Subcutaneous abdominal adipose tissue (tissue), 5 donors: Measurements from ENCODE around the gene FIGNL2.
A peak's percentile ranks its signal among the peaks of the same experiment; 100 is the strongest.

Experiments
- H3K27ac ChIP-seq: one replicate; pipeline ENCODE4 v1.7.0; 2013; ENCODE audit warnings: low read depth, mild to moderate bottlenecking, inconsistent platforms, low read length, moderate library complexity
- H3K27me3 ChIP-seq, 5 donors: one replicate each; pipeline ENCODE4 v1.7.0; 2013; ENCODE audit warnings: low read length in 5 of 5, inconsistent platforms in 1 of 5; ENCODE audit not compliant: control insufficient read depth in 5 of 5, insufficient read depth in 4 of 5
- H3K36me3 ChIP-seq, 5 donors: one replicate each; pipeline ENCODE4 v1.7.0; 2013; ENCODE audit warnings: low read length in 5 of 5; ENCODE audit not compliant: control insufficient read depth in 5 of 5, insufficient read depth in 5 of 5
- H3K4me1 ChIP-seq, 5 donors: one replicate each; pipeline ENCODE4 v1.7.0; 2013; ENCODE audit warnings: low read length in 5 of 5, mild to moderate bottlenecking in 3 of 5, moderate library complexity in 1 of 5; ENCODE audit not compliant: control insufficient read depth in 5 of 5, insufficient read depth in 5 of 5
- H3K4me3 ChIP-seq, 5 donors: one replicate each; pipeline ENCODE4 v1.7.0; 2013; ENCODE audit warnings: low read length in 5 of 5, low read depth in 1 of 5
- H3K9ac ChIP-seq, 5 donors: one replicate each; pipeline ENCODE4 v1.7.0; 2013; ENCODE audit warnings: low read length in 5 of 5, mild to moderate bottlenecking in 4 of 5, moderate library complexity in 3 of 5
- H3K9me3 ChIP-seq, 5 donors: one replicate each; pipeline ENCODE4 v1.7.0; 2013; ENCODE audit warnings: low read length in 5 of 5; ENCODE audit not compliant: control insufficient read depth in 5 of 5
- donor health status: healthy.
- donor health status: healthy.
- donor health status: healthy.
- donor health status: healthy.
- donor health status: healthy.

The FIGNL2 gene

GRCh38 chr12:51829011-51829481, 19.5 kb downstream of the FIGNL2 start:
- H3K4me3 ChIP-seq, result no peak overlapping the region
- H3K9ac ChIP-seq, result no peak overlapping the region
- no peak overlapping the region for H3K27ac ChIP-seq

GRCh38 chr12:51827925-51828818, 20.3 kb downstream of the FIGNL2 start:
- peaks cover 0 to under 1% (median 0%) of the 10 kb centered on the region in 5 donors for H3K27me3 ChIP-seq
- no peak overlapping the region for H3K9ac ChIP-seq
- H3K27ac ChIP-seq, result no peak overlapping the region
- peaks cover 0 to 39% (median 25%) of the 10 kb centered on the region in 5 donors for H3K4me1 ChIP-seq
- no peaks in the 10 kb centered on the region for H3K9me3 ChIP-seq
- no peaks in the 10 kb centered on the region for H3K36me3 ChIP-seq
- no peak overlapping the region for H3K4me3 ChIP-seq

More at GRCh38 chr12:51829011-51829481, 19.5 kb downstream of the FIGNL2 start:
- Histone ChIP-seq H3K27me3 (peaks cover 0 to 6% (median 0%) of the 10 kb centered on the region in 5 donors), H3K9me3 (no peaks in the 10 kb centered on the region), H3K4me1 (peaks cover 0 to 47% (median 28%) of the 10 kb centered on the region in 5 donors), H3K36me3 (no peaks in the 10 kb centered on the region)

GRCh38 chr12:51826881-51827280, 21.6 kb downstream of the FIGNL2 start:
- Histone ChIP-seq H3K4me3 (no peak overlapping the region), H3K9me3 (no peaks in the 10 kb centered on the region), H3K27me3 (peaks cover 0 to 3% (median 0%) of the 10 kb centered on the region in 5 donors), H3K27ac (no peak overlapping the region), H3K4me1 (peaks cover 0 to 27% (median 14%) of the 10 kb centered on the region in 5 donors), H3K9ac (no peak overlapping the region), H3K36me3 (peaks cover 0 to 3% (median 0%) of the 10 kb centered on the region in 5 donors)

GRCh38 chr12:51825216-51825615, 23.3 kb downstream of the FIGNL2 start:
- H3K4me3 ChIP-seq, result no peak overlapping the region
- H3K4me1 ChIP-seq, result peaks cover 0 to 23% (median 14%) of the 10 kb centered on the region in 5 donors
- H3K9ac ChIP-seq, result no peak overlapping the region
- H3K27me3 ChIP-seq, result peaks cover 0 to 5% (median 0%) of the 10 kb centered on the region in 5 donors
- H3K27ac ChIP-seq, result no peak overlapping the region
- H3K9me3 ChIP-seq, result no peaks in the 10 kb centered on the region
- H3K36me3 ChIP-seq, result peaks cover 0 to 3% (median 0%) of the 10 kb centered on the region in 5 donors

- Histone ChIP-seq H3K4me3 (no peak overlapping the region), H3K9ac (no peak overlapping the region), H3K27me3 (peaks cover 0 to 5% (median 0%) of the 10 kb centered on the region in 5 donors), H3K9me3 (no peaks in the 10 kb centered on the region), H3K36me3 (peaks cover 0 to 3% (median 0%) of the 10 kb centered on the region in 5 donors), H3K4me1 (peaks cover 0 to 30% (median 14%) of the 10 kb centered on the region in 5 donors), H3K27ac (no peak overlapping the region)
These were observed 24.5 kb downstream of the FIGNL2 start for GRCh38 chr12:51823875-51824565.

- no peak overlapping the region for H3K4me3 ChIP-seq
- H3K27me3 ChIP-seq, result peaks cover 0 to 5% (median 0%) of the 10 kb centered on the region in 5 donors
- H3K9me3 ChIP-seq, result no peaks in the 10 kb centered on the region
- H3K36me3 ChIP-seq, result peaks cover 0 to 3% (median 0%) of the 10 kb centered on the region in 5 donors
- no peak overlapping the region for H3K9ac ChIP-seq
- H3K27ac ChIP-seq, result no peak overlapping the region
- H3K4me1 ChIP-seq, result peaks cover 0 to 30% (median 10%) of the 10 kb centered on the region in 5 donors
These were observed 25.6 kb downstream of the FIGNL2 start for GRCh38 chr12:51822956-51823355.

- no peaks in the 10 kb centered on the region for H3K9me3 ChIP-seq
- peaks cover 0 to 3% (median 0%) of the 10 kb centered on the region in 5 donors for H3K36me3 ChIP-seq
- peak overlapping the region in 1 of 5 donors; percentile 22 for H3K4me3 ChIP-seq
- peaks cover 0 to 24% (median 6%) of the 10 kb centered on the region in 5 donors for H3K4me1 ChIP-seq
- H3K9ac ChIP-seq, result no peak overlapping the region
- H3K27me3 ChIP-seq, result peaks cover 0 to 5% (median 0%) of the 10 kb centered on the region in 5 donors
- H3K27ac ChIP-seq, result no peak overlapping the region
These were observed 26.3 kb downstream of the FIGNL2 start for GRCh38 chr12:51822261-51822616.

- Histone ChIP-seq H3K27me3 (peaks cover 0 to 5% (median 0%) of the 10 kb centered on the region in 5 donors), H3K27ac (no peak overlapping the region), H3K4me1 (peaks cover 0 to 18% (median under 1%) of the 10 kb centered on the region in 5 donors), H3K9me3 (no peaks in the 10 kb centered on the region), H3K36me3 (peaks cover 0 to 3% (median 0%) of the 10 kb centered on the region in 5 donors), H3K9ac (no peak overlapping the region), H3K4me3 (peak overlapping the region in 2 of 5 donors; percentile 42 to 56)
These were observed 26.9 kb downstream of the FIGNL2 start for GRCh38 chr12:51821440-51822260.
